Uterus (tissue), 2 donors: Measurements from ENCODE around the gene CTNND2.

Source experiments
- CTCF ChIP-seq, 4 experiments: fragments of 200-600 bp in 2 of 4; fragments of 450-650 bp in 2 of 4; sonication (generic) in 2 of 4; IDR thresholded peaks; one replicate each; pipeline ENCODE4 v1.5.1; 2016 to 2019; ENCODE audit warnings: antibody characterized with exemption in 4 of 4, mild to moderate bottlenecking in 2 of 4, moderate library complexity in 1 of 4
- POLR2A ChIP-seq, 2 donors: fragments of 450-650 bp; IDR thresholded peaks; one replicate each; pipeline ENCODE4 v1.6.1; 2016; ENCODE audit warnings: antibody characterized with exemption in 2 of 2, mild to moderate bottlenecking in 1 of 2, moderate library complexity in 1 of 2

- TF ChIP-seq CTCF (IDR thresholded peaks at IDR 0.05) (no peak), POLR2A (IDR thresholded peaks at IDR 0.05) (no peak)
These were observed 971.8 kb downstream of the CTNND2 start for GRCh38 chr5:10932426-10932825.
